ENCODE data around the gene CDH22.

DNA sequence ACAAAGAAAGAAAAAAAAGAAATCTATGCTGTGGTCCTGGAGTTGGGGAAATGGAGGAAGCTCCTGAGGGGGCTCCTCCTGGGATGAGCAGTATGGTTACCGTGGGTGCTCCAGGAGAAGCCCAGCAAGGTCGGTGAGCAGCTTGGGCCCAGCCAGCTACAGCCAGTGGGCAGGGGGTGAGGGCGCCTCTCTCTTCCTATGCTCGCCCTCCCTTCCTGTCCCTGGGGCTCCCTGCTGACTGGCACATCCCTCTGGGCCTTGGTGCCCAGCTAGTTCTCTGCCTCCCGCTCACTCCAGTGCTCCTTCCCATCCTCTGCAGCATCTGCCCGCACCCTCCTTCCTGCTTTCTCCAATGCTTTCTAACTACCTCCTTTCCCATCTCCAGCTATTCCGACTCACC, 173.6 kb downstream of the CDH22 start:
- TF ChIP-seq, protein P1, sequence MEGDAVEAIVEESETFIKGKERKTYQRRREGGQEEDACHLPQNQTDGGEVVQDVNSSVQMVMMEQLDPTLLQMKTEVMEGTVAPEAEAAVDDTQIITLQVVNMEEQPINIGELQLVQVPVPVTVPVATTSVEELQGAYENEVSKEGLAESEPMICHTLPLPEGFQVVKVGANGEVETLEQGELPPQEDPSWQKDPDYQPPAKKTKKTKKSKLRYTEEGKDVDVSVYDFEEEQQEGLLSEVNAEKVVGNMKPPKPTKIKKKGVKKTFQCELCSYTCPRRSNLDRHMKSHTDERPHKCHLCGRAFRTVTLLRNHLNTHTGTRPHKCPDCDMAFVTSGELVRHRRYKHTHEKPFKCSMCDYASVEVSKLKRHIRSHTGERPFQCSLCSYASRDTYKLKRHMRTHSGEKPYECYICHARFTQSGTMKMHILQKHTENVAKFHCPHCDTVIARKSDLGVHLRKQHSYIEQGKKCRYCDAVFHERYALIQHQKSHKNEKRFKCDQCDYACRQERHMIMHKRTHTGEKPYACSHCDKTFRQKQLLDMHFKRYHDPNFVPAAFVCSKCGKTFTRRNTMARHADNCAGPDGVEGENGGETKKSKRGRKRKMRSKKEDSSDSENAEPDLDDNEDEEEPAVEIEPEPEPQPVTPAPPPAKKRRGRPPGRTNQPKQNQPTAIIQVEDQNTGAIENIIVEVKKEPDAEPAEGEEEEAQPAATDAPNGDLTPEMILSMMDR (conservative IDR thresholded peaks at IDR 0.05; ENCODE audit: low read depth, low read length): no peak
- TF ChIP-seq EZH2 (IDR thresholded peaks at IDR 0.05; ENCODE audit: borderline replicate concordance, low read depth, low read length, poor library complexity, severe bottlenecking): no peak

Data from A673 (cell line).